ENCODE measurements around the gene SLC7A6.
A peak's percentile ranks its signal among the peaks of the same experiment; 100 is the strongest.

Gene SLC7A6

DNA sequence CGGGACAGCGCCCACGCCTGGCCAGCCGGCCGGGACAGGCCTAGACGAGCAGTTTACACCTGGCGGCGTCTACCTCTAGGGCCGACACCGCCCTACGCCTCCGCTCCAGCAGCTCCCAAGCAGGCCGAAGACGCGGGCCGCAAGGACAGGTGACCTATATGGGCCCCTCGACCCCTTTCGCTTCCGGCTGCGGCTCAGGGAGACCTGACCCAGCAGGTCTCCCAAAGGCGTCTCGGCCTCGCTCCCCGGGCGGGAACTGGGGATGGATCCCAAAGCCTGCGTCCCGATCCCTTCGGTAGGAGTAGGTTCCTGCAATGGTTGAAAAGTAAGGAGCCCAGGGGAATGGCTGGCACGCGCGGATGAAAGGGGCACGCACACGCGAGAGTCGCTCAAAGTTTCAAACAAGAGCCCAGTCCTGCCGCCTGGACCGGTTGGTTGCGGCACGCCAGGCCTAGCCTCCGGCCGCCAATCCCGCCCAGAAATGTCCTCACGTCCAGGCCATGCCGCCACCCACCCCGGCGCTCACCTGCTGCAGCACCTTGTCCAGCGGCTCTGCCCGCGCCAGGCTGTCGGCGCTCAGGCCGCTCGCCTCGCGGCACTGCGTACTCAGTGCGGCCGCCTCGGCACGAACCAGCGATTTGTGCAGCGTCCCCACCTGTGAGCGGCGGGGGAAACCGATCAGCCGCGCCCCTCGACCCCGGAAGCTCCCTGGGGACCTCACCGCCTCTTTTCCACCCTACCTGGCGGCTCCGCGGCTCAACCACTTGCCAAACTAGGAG lies 29.0 kb upstream of the SLC7A6 start:
- no peak for DNase-seq

GRCh38 chr16:68235887-68236136 lies 28.5 kb upstream of the SLC7A6 start, which contains the start of gene ESRP2:
TSS of gene ESRP2 (minus strand) at chr16:68236127. CDS start at chr16:68236045, 82 bp downstream.
- no peak for DNase-seq

DNA sequence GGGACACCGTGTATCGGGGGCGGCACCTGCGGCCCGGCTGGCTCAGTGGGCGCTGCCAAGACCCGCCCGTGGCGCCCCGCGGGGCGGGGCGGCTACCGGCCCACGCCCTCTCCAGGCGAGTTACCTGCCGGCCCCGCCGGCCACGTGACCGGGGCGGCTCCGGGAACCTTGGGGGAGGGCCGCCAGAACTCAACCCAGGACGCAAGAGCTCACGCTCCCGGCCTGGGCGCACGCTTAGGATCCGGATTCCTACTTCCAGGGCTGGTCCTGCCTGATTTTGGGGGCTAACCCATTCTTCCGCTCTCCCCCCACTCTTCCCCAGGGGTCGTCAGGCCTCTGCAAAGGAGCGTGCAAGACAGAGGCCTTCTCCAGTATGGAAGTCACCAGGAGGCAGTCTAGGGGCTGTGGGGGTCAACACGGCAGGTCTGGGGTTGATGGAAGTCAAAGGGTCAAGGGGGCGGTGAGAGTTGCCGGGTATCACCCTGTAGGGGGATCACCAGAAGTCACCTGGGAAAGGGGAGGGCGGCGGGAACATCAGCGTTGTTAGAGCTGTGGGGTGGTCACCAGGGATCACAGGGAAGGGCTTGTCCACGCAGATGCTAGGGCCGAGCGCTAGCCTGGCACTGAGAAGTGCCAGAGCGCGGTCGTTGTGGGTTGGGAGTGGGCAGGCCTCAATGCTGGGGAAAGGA lies 28.0 kb upstream of the SLC7A6 start:
- DNase-seq = peak; percentile 67

- DNase-seq = peak; percentile 60
Observed at GRCh38 chr16:68236826-68237242, 27.5 kb upstream of the SLC7A6 start.

GRCh38 chr16:68237243-68238028 lies 26.9 kb upstream of the SLC7A6 start:
- peak; percentile 99 for DNase-seq

GRCh38 chr16:68238029-68238345 lies 26.3 kb upstream of the SLC7A6 start:
- DNase-seq = no peak

DNA sequence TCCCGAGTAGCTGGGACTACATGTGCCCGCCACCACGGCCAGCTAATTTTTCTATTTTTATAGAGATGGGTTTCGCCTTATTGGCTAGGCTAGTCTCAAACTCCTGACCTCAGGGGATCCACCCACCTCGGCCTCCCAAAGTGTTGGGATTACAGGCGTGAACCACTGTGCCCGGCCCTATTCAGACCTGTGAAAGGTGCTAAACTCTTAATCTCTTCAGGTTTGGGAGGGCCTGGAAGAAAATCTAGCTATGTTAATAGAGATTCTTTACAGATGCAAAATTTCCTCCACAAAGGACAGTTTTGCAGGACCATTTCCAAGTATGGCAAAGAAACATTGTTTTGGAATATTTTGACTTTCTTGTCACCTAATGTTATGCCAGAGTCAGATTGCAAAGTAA lies 22.2 kb upstream of the SLC7A6 start:
- DNase-seq = no peak

DNA sequence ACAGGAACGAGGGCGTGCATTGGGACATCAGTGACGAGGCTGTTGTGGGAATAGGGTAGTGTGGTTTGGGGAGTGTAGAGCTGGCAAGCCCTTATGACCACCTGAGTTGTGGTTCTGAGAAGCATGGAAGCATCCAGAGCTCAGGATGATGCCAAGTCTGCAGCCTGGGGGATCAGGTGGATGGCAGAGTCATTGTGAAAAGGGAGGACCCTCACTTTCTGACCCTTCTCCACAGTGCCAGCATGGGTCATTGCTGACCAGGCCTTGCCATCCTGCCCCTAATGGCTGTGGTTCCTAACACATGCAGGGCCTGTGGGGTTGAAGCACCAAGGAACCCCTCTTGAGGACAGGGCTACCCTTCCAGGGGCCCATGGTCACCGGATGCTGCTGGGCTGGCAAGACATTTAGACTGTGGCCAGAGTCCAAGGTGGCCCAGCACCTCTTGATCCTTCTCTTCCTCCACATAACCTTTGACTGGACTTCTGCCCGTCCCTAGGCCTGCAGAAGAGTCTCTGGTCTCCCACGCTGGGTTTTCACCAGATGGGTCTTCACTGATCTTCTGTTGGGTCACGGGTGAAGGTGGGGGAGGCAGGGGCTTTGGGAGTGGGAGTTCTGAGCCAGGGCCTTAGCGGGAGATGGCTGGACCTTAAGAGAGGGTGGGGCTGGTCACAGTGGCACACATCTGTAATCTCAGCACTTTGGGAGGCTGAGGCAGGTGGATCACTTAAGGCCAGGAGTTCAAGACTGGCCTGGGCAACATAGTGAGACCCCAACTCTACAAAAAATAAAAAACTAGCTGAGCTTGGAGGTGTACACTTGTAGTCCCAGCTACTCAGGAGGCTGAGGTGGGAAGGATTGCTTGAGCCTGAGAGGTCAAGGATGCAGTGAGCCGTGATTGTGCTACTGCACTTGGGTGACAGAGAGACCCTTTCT lies 21.1 kb upstream of the SLC7A6 start:
- DNase-seq = no peak

- no peak for DNase-seq
Observed at GRCh38 chr16:68244481-68244902, 19.8 kb upstream of the SLC7A6 start.

- peak; percentile 96 for DNase-seq
Observed at GRCh38 chr16:68244903-68245853, 19.1 kb upstream of the SLC7A6 start, which contains the start of gene PLA2G15. TSS of gene PLA2G15 (plus strand) at chr16:68245373. CDS start at chr16:68245427, 54 bp downstream.

- no peak for DNase-seq
Observed at GRCh38 chr16:68246121-68246520, 18.2 kb upstream of the SLC7A6 start.

- peak; percentile 76 for DNase-seq
Observed at GRCh38 chr16:68246666-68247065, 17.7 kb upstream of the SLC7A6 start.

DNA sequence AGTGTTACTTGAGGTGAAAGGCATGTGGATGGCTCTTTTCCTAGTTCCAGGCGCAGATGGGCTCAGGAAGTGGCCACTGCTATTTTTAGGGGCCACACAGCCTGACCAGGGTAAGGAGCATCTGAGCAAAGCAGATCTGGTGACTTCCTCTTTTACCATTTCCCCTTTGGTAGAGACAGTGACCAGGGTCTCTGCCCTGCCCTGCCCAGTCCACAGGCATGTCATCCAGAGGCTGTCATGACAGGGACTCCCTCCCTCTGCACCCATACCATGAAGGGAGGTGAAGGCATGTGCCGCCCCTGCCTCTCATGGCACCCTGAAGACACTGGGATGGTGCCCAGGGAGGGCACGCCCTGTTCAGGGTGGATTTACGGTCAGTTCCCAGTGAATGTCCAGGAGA lies 16.9 kb upstream of the SLC7A6 start:
- DNase-seq = peak; percentile 71

GRCh38 chr16:68247932-68248331 lies 16.4 kb upstream of the SLC7A6 start:
- DNase-seq = no peak

- no peak for DNase-seq
Observed at GRCh38 chr16:68249371-68249770, 15.0 kb upstream of the SLC7A6 start.

- no peak for DNase-seq
Observed at GRCh38 chr16:68250951-68251350, 13.4 kb upstream of the SLC7A6 start.

GRCh38 chr16:68251832-68252231 lies 12.5 kb upstream of the SLC7A6 start:
- no peak for DNase-seq

DNA sequence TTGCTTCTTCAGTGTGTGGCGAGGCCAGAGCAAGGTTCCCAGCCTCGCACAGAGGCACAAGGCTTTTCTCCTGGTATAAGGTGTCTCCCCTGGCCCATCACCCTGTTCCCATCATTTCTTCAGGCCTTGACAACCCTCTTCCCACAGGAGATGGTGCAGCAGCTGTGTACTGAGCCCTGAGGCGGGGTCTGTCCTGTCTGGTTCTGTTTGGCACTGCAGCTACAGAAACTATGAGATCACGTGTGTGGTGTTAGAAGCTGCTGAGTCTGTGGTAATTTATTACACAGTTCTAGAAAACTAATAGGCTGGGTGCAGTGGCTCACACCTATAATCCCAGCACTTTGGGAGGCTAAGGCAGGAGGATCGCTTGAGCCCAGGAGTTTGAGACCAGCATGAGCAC lies 11.9 kb upstream of the SLC7A6 start:
- no peak for DNase-seq

- no peak for DNase-seq
Observed at GRCh38 chr16:68253721-68254120, 10.6 kb upstream of the SLC7A6 start.

GRCh38 chr16:68255712-68256111 lies 8.6 kb upstream of the SLC7A6 start:
- DNase-seq = no peak

GRCh38 chr16:68257251-68257905 lies 6.9 kb upstream of the SLC7A6 start:
- DNase-seq = peak; percentile 87
